ENCODE measurements around the gene TMEM143.

The TMEM143 gene

DNA sequence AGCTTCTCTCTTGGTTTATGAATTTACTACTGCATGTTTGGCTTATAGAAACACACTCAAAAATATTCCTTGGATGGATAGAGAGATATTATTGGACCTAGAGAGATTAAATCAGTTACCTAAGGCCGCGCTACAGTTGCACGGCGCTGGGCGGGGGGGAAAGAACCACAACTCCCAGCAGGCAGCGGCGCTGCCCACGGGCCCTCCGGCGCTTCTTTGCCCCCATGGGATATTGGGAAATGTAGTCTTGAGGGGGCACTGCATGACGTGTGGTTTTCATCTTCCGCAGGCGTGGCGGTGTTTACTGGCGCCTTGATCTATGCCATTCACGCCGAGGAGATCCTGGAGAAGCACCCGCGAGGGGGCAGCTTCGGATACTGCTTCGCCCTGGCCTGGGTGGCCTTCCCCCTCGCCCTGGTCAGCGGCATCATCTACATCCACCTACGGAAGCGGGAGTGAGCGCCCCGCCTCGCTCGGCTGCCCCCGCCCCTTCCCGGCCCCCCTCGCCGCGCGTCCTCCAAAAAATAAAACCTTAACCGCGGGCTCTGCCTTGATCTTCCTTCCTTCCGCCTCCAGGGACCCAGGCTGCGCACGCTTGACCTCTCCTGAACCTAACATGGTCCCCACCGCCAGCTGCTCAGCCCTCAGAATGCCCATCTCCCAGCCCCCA lies 33.6 kb downstream of the TMEM143 start:
- TF ChIP-seq EZH2phosphoT487 (IDR thresholded peaks at IDR 0.05; ENCODE audit: low read depth) = no peak
- TF ChIP-seq, protein P1, sequence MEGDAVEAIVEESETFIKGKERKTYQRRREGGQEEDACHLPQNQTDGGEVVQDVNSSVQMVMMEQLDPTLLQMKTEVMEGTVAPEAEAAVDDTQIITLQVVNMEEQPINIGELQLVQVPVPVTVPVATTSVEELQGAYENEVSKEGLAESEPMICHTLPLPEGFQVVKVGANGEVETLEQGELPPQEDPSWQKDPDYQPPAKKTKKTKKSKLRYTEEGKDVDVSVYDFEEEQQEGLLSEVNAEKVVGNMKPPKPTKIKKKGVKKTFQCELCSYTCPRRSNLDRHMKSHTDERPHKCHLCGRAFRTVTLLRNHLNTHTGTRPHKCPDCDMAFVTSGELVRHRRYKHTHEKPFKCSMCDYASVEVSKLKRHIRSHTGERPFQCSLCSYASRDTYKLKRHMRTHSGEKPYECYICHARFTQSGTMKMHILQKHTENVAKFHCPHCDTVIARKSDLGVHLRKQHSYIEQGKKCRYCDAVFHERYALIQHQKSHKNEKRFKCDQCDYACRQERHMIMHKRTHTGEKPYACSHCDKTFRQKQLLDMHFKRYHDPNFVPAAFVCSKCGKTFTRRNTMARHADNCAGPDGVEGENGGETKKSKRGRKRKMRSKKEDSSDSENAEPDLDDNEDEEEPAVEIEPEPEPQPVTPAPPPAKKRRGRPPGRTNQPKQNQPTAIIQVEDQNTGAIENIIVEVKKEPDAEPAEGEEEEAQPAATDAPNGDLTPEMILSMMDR (IDR thresholded peaks at IDR 0.05; ENCODE audit: low read depth, low read length) = no peak; the same call in 1 of the 2 replicates
- Histone ChIP-seq H3K4me1 (ENCODE audit: low read length) (peaks cover 42% of the 10 kb centered on the region), H3K9ac (ENCODE audit: low read length) (peak overlapping the region; percentile 80), H4K20me1 (ENCODE audit: insufficient read depth, low read length) (no peaks in the 10 kb centered on the region), H2AFZ (ENCODE audit: low read depth, low read length) (peak overlapping the region; percentile 85), H3K36me3 (replicated peaks; ENCODE audit: low read depth, low read length) (peaks cover 6% of the 10 kb centered on the region), H3K4me2 (ENCODE audit: low read length) (peak overlapping the region; percentile 93), H3K9me3 (ENCODE audit: insufficient read depth, low read length) (no peaks in the 10 kb centered on the region), H3K79me2 (ENCODE audit: low read length) (no peaks in the 10 kb centered on the region), H3K27me3 (ENCODE audit: low read depth, low read length) (no peaks in the 10 kb centered on the region), H3K4me3 (ENCODE audit: low read length) (peak overlapping the region; percentile 85), H3K27ac (ENCODE audit: low read length) (peak overlapping the region; percentile 67)

DNA sequence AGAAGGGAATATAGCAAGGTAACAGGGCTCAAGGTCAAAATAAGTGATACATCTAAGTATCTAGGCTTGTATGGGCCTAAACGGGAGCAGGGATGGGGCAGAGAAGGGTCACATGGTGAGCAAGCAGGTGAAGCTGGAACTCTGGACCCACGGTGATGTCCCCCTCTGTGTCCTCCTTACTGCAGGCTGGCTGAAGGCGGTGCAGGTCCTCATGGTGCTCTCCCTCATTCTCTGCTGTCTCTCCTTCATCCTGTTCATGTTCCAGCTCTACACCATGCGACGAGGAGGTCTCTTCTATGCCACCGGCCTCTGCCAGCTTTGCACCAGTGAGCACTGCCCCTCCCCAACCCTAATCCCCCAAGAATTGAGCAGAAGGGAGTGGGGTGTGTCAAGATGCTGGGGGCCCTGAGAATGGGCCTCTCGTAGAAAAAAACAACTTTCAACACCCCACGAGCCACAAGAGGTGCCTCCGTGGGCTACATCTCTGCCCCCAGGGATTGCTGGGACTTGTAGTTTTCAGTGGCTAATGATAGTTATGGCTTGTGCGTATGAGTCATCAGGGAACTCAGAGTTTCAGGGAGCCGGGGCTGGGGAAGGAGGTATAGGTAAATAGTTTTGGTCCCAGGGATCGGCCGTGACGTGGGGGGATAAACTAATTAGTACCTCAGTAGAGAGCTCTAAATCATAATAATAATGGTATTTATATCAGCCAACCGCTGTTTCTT lies 34.4 kb downstream of the TMEM143 start:
- H4K20me1 ChIP-seq (ENCODE audit: insufficient read depth, low read length) = no peaks in the 10 kb centered on the region
- H3K27ac ChIP-seq (ENCODE audit: low read length) = peak overlapping the region; percentile 67
- no peaks in the 10 kb centered on the region for H3K27me3 ChIP-seq (ENCODE audit: low read depth, low read length)
- H3K4me1 ChIP-seq (ENCODE audit: low read length) = peaks cover 42% of the 10 kb centered on the region
- peaks cover 3% of the 10 kb centered on the region for H3K36me3 ChIP-seq (replicated peaks; ENCODE audit: low read depth, low read length)
- no peaks in the 10 kb centered on the region for H3K9me3 ChIP-seq (ENCODE audit: insufficient read depth, low read length)
- H2AFZ ChIP-seq (ENCODE audit: low read depth, low read length) = peak overlapping the region; percentile 85
- H3K79me2 ChIP-seq (ENCODE audit: low read length) = no peaks in the 10 kb centered on the region
- peak overlapping the region; percentile 80 for H3K9ac ChIP-seq (ENCODE audit: low read length)
- TF ChIP-seq, protein P1 (IDR thresholded peaks at IDR 0.05; ENCODE audit: low read depth, low read length) = no peak
- H3K4me3 ChIP-seq (ENCODE audit: low read length) = peak overlapping the region; percentile 85
- peak overlapping the region; percentile 93 for H3K4me2 ChIP-seq (ENCODE audit: low read length)

DNA sequence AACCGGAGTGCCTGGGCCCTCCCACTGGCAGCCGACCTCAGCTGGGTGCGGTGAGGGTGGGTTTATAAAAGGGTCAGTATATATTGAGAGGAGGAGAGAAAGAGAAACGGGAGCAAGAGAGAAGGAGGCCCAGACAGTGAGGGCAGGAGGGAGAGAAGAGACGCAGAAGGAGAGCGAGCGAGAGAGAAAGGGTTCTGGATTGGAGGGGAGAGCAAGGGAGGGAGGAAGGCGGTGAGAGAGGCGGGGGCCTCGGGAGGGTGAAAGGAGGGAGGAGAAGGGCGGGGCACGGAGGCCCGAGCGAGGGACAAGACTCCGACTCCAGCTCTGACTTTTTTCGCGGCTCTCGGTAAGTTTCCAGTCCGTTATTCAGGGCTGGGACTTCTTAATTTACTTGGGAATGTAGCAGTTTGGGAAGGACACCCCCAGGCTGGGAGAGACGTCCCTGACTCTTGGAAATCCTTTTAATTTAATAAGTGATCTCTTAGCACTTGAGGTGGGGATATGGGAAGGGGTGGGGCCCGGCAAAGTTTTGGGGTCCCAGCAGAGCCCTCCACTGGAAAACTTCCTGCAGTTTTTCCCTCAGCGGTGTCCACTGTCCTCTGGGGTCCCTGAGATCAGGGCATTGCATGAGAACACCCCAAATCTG lies 38.4 kb downstream of the TMEM143 start, which contains the start of gene EMP3:
Gene EMP3 (plus strand): TSS at position 288 of the 646 bp plus-strand sequence. CDS start 1,293 bp downstream, outside the sequence.
- no peaks in the 10 kb centered on the region for H3K27me3 ChIP-seq (ENCODE audit: low read depth, low read length)
- H3K36me3 ChIP-seq (replicated peaks; ENCODE audit: low read depth, low read length) = peaks cover 3% of the 10 kb centered on the region
- H3K4me2 ChIP-seq (ENCODE audit: low read length) = peak within 1 kb of the TSS; percentile 63
- H4K20me1 ChIP-seq (ENCODE audit: insufficient read depth, low read length) = no peaks in the 10 kb centered on the region
- no peaks in the 10 kb centered on the region for H3K79me2 ChIP-seq (ENCODE audit: low read length)
- peak within 1 kb of the TSS; percentile 64 for H3K9ac ChIP-seq (ENCODE audit: low read length)
- peak within 1 kb of the TSS; percentile 51; the same call in 1 of the 2 replicates for H2AFZ ChIP-seq (ENCODE audit: low read depth, low read length)
- peak within 1 kb of the TSS; percentile 73 for H3K4me3 ChIP-seq (ENCODE audit: low read length)
- no peaks in the 10 kb centered on the region for H3K9me3 ChIP-seq (ENCODE audit: insufficient read depth, low read length)
- TF ChIP-seq, protein P1 (IDR thresholded peaks at IDR 0.05; ENCODE audit: low read depth, low read length) = no peak
- no peak for TF ChIP-seq EZH2phosphoT487 (IDR thresholded peaks at IDR 0.05; ENCODE audit: low read depth)
- peaks cover 48% of the 10 kb centered on the region for H3K4me1 ChIP-seq (ENCODE audit: low read length)
- peak within 1 kb of the TSS; percentile 4; the same call in 1 of the 2 replicates for H3K27ac ChIP-seq (ENCODE audit: low read length)

Data from OCI-LY3 (cell line).